GM23338 (cell line): ENCODE data around the gene ZFX. TPM values are rescaled to one million over a fixed set of nuclear protein-coding genes. Genes with fewer than 3 reads are reported as not detected.

Experiments
- ATAC-seq: fragments of 200-7000 bp; cut with Tn5 transposase; 3 replicates; pipeline ENCODE4 v1.9.1; 2020
- DNase-seq: peaks from one replicate; pipeline ENCODE4 v3.0.0-alpha.2; 2015; ENCODE audit warnings: low spot score
- H2AFZ ChIP-seq: fragments of 200-600 bp; sonication (generic); 2 replicates; pipeline ENCODE4 v1.8.0; 2016; ENCODE audit warnings: antibody characterized with exemption, mild to moderate bottlenecking, moderate library complexity
- H3F3A ChIP-seq: fragments of 200-600 bp; sonication (generic); replicated peaks from 2 replicates; pipeline ENCODE4 v1.8.0; 2017; ENCODE audit warnings: antibody characterized with exemption, mixed run types, low read depth
- H3K27ac ChIP-seq: fragments of 200-600 bp; sonication (generic); 2 replicates; pipeline ENCODE4 v1.6.1; 2016; ENCODE audit warnings: low read depth
- H3K27me3 ChIP-seq: fragments of 200-600 bp; sonication (generic); 2 replicates; pipeline ENCODE4 v1.8.0; 2016; ENCODE audit warnings: mild to moderate bottlenecking, mixed run types, moderate library complexity; ENCODE audit not compliant: insufficient read depth
- H3K36me3 ChIP-seq: fragments of 200-600 bp; sonication (generic); 2 replicates; pipeline ENCODE4 v1.8.0; 2016; ENCODE audit warnings: mild to moderate bottlenecking; ENCODE audit not compliant: insufficient read depth
- H3K4me1 ChIP-seq: fragments of 200-600 bp; sonication (generic); 2 replicates; pipeline ENCODE4 v1.8.0; 2016; ENCODE audit warnings: mild to moderate bottlenecking, moderate library complexity; ENCODE audit not compliant: insufficient read depth
- H3K4me2 ChIP-seq: fragments of 200-600 bp; sonication (generic); 2 replicates; pipeline ENCODE4 v1.7.1; 2017; ENCODE audit warnings: mixed run types
- H3K4me3 ChIP-seq: fragments of 200-600 bp; sonication (generic); 2 replicates; pipeline ENCODE4 v1.6.1; 2016; ENCODE audit warnings: mixed run types
- H3K79me2 ChIP-seq: fragments of 200-600 bp; sonication (generic); replicated peaks from 2 replicates; pipeline ENCODE4 v1.8.0; 2017; ENCODE audit warnings: mild to moderate bottlenecking; ENCODE audit not compliant: insufficient read depth
- H3K9me2 ChIP-seq: fragments of 200-600 bp; sonication (generic); 2 replicates; pipeline ENCODE4 v1.8.0; 2017; ENCODE audit not compliant: insufficient read depth
- H4K20me1 ChIP-seq: fragments of 200-600 bp; sonication (generic); replicated peaks from 2 replicates; pipeline ENCODE4 v1.8.0; 2017; ENCODE audit warnings: mild to moderate bottlenecking; ENCODE audit not compliant: insufficient read depth
- H3K27ac Mint-ChIP-seq: 2 replicates; pipeline ENCODE4 v1.8.0; 2020; ENCODE audit warnings: inconsistent platforms, mild to moderate bottlenecking, moderate library complexity, mixed read lengths
- H3K27me3 Mint-ChIP-seq: 3 replicates; pipeline ENCODE4 v1.8.0; 2022; ENCODE audit warnings: low read depth, mild to moderate bottlenecking, moderate library complexity, mixed read lengths, inconsistent platforms; ENCODE audit not compliant: insufficient read depth, poor library complexity
- H3K36me3 Mint-ChIP-seq: 3 replicates; pipeline ENCODE4 v1.8.0; 2021; ENCODE audit warnings: low read depth, mild to moderate bottlenecking, inconsistent platforms, moderate library complexity, mixed read lengths
- H3K4me1 Mint-ChIP-seq: 3 replicates; pipeline ENCODE4 v1.8.0; 2020; ENCODE audit warnings: mild to moderate bottlenecking, inconsistent platforms, mixed read lengths
- H3K4me3 Mint-ChIP-seq: 3 replicates; pipeline ENCODE4 v1.8.0; 2021; ENCODE audit warnings: moderate library complexity, mild to moderate bottlenecking, inconsistent platforms, mixed read lengths
- H3K9me3 Mint-ChIP-seq: 3 replicates; pipeline ENCODE4 v1.8.0; 2020; ENCODE audit warnings: moderate library complexity, mild to moderate bottlenecking, inconsistent platforms, mixed read lengths
- CTCF ChIP-seq, 2 experiments: fragments of 200-600 bp in 1 of 2; sonication (generic) in 1 of 2; conservative IDR thresholded peaks; 2 replicates each; pipeline versions ENCODE4 v1.5.1 to v1.6.1; 2016 to 2017; ENCODE audit warnings: antibody characterized with exemption in 2 of 2, low read depth in 2 of 2, mild to moderate bottlenecking in 2 of 2, moderate library complexity in 1 of 2
- EZH2phosphoT487 ChIP-seq: fragments of 200-600 bp; sonication (generic); IDR thresholded peaks from one replicate; pipeline ENCODE4 v1.8.1; 2018; ENCODE audit warnings: antibody characterized with exemption; ENCODE audit not compliant: unreplicated experiment
- REST ChIP-seq: IDR thresholded peaks from one replicate; pipeline ENCODE4 v1.6.1; 2018; ENCODE audit warnings: antibody characterized with exemption; ENCODE audit not compliant: unreplicated experiment
- ZNF114 ChIP-seq: fragments of 250-450 bp; sonication (Bioruptor Pico); IDR thresholded peaks from 2 replicates; pipeline ENCODE4 v1.5.0; 2020; ENCODE audit warnings: mild to moderate bottlenecking, moderate library complexity
- ZNF462 ChIP-seq: fragments of 250-450 bp; sonication (Bioruptor Pico); IDR thresholded peaks from 2 replicates; pipeline ENCODE4 v1.5.0; 2020; ENCODE audit warnings: mild to moderate bottlenecking, moderate library complexity
- polyA plus RNA-seq: library from polyadenylated mRNA; unstranded; fragments of >200 nt; fragmentation: Nextera tagmentation; extraction: Ambion mirVana; gene quantifications from 2 replicates; pipeline ENCODE4 v1.2.1, GENCODE V29; 2016
- total RNA-seq: library from RNA; depleted of rRNA; stranded (reverse); fragments of >200 nt; shearing (Covaris generic); gene quantifications from 2 replicates; pipeline ENCODE4 v1.2.3, GENCODE V29; 2014

ZFX gene
- total and polyA plus RNA-seq, 2 experiments from 2014 or later: 11.0 to 15.4 TPM

DNA sequence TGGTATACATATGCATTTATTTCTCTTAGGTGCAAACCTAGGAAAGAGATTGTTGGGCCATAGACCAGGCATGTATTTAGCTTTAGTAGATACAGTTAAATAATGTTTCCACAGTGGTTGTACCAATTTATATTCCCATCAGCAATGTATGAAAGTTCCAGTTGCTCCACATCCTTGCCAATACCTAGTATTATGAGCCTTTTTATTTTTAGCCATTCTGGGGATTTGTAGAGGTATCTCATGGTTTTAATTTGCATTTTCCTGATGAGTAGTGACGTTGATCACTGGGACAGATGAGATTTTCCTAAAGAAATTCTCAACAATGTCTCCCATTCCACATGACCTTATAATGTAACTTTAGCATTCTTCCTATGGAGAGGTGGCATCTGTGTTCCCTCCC is 107.5 kb downstream of the ZFX start:
- Histone ChIP-seq H3K9me2 (no peaks in the 10 kb centered on the region), H3K27ac (no peak overlapping the region), H3K4me3 (no peak overlapping the region), H3K79me2 (no peaks in the 10 kb centered on the region), H4K20me1 (no peaks in the 10 kb centered on the region), H3K4me2 (no peak overlapping the region), H3F3A (no peaks in the 10 kb centered on the region), H3K27me3 (no peaks in the 10 kb centered on the region), H3K4me1 (no peaks in the 10 kb centered on the region), H2AFZ (no peak overlapping the region), H3K36me3 (no peaks in the 10 kb centered on the region)
- ATAC-seq (no peak), DNase-seq (no peak)
- Mint-ChIP-seq H3K4me1 (peaks cover 5% of the 10 kb centered on the region; the same call in 1 of the 3 replicates), H3K27ac (no peak overlapping the region), H3K4me3 (no peak overlapping the region), H3K9me3 (no peaks in the 10 kb centered on the region; the same call in 2 of the 3 replicates), H3K36me3 (0 out of 3 replicates have a peak, but pooled peaks cover 3% of the 10 kb centered on the region), H3K27me3 (no peaks in the 10 kb centered on the region)
- TF ChIP-seq ZNF114 (no peak), ZNF462 (CRISPR knock-in tag) (no peak), CTCF (conservative IDR thresholded peaks at IDR 0.05; ENCODE audit: low read depth in 2 of 2) (no peak), EZH2phosphoT487 (no peak), REST (no peak)
